Gastrocnemius medialis (tissue), 4 donors: ENCODE results near the gene RSU1.

Experiments used
- POLR2A ChIP-seq, 2 donors: fragments of 450-650 bp; IDR thresholded peaks; one replicate each; pipeline ENCODE4 v1.6.1; 2017; ENCODE audit warnings: antibody characterized with exemption in 2 of 2, mild to moderate bottlenecking in 2 of 2, moderate library complexity in 2 of 2
- TF ChIP-seq, protein P1 (sequence below), 5 experiments: fragments of 450-650 bp in 3 of 5; fragments of 200-600 bp in 2 of 5; sonication (generic) in 2 of 5; IDR thresholded peaks in 4 of 5; conservative IDR thresholded peaks in 1 of 5; 1 replicate in 4 of 5; 2 replicates in 1 of 5; pipeline ENCODE4 v1.5.1; 2016 to 2019; ENCODE audit warnings: antibody characterized with exemption in 5 of 5, mild to moderate bottlenecking in 3 of 5, moderate library complexity in 3 of 5

DNA sequence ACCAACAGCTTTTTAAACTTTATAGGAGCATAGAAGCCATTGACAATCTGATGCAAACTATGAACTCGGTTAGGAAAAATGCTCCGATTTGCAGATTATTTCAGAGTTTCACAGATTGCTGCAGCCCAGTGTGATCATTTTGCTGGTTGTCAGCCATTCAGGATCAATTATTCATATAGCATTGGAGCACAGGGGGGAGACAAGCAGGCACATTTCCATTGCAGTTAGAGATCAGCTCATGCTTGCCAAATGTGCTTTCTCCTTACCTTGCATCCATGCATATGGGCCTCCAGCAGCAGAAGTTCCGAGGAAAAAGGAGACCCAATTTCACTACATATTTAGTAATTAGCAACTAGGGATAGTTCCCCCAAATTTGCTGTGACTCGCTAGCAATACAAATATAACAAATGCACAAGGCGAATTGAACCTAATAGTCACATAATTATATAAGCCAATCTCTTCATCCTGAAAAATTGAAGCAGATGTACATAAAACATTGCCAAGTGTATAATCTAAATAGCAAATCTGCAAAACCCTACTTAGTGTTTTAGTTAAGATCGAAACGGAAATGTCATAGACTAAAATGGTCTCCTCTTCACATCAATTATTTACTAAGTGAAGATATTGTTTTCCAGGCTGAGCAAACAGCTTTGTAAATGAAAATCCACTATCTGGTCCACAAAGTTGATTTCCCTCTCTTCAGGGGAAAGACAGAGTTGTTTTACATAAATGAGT lies 49.5 kb upstream of the RSU1 start:
- TF ChIP-seq, protein P1, sequence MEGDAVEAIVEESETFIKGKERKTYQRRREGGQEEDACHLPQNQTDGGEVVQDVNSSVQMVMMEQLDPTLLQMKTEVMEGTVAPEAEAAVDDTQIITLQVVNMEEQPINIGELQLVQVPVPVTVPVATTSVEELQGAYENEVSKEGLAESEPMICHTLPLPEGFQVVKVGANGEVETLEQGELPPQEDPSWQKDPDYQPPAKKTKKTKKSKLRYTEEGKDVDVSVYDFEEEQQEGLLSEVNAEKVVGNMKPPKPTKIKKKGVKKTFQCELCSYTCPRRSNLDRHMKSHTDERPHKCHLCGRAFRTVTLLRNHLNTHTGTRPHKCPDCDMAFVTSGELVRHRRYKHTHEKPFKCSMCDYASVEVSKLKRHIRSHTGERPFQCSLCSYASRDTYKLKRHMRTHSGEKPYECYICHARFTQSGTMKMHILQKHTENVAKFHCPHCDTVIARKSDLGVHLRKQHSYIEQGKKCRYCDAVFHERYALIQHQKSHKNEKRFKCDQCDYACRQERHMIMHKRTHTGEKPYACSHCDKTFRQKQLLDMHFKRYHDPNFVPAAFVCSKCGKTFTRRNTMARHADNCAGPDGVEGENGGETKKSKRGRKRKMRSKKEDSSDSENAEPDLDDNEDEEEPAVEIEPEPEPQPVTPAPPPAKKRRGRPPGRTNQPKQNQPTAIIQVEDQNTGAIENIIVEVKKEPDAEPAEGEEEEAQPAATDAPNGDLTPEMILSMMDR (IDR thresholded peaks at IDR 0.05 in 4 of 5, conservative IDR thresholded peaks at IDR 0.05 in 1 of 5) = no peak
- TF ChIP-seq POLR2A (IDR thresholded peaks at IDR 0.05) = no peak
